Measurements from ENCODE around the gene OSER1. TPM values are rescaled to one million over a fixed set of nuclear protein-coding genes. Genes with fewer than 3 reads are reported as not detected.

Gene OSER1
- total RNA-seq, 4 donors from 2014 or later = 16.1 to 62.2 (median 25.0) TPM

DNA sequence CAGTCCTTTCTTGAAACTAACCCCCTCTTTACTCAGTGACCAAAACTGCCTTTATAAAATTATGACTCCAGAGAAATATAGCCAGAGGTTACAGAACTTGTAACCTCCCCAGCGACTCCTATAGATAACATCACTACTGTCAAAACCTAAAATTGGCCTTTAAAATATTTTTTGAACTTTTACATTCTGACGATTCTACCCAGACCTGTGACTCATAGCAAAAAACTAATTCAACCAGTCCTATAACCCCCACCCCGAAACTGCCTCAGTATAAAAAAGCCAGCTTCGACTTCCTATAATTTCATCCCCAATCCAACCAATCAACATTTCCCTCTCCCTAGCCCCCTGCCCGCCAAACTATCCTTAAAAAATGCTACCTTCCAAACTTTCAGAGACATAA is 37.5 kb downstream of the OSER1 start:
- WGBS, 2 donors = 58 to 62% methylated on average over 5 of the region's 5 CpGs
- Histone ChIP-seq H3K9me3 (no peaks in the 10 kb centered on the region), H3K27ac (peak overlapping the region in 2 of 4 donors; percentile 30 to 34), H3K4me3 (no peak overlapping the region), H3K4me1 (peaks cover 0 to 28% (median 15%) of the 10 kb centered on the region in 3 donors), H3K27me3 (peaks cover 0 to 26% (median 0%) of the 10 kb centered on the region in 4 donors), H3K36me3 (no peaks in the 10 kb centered on the region)
- no peak for DNase-seq
- TF ChIP-seq CTCF (IDR thresholded peaks at IDR 0.05) (no peak), POLR2A (IDR thresholded peaks at IDR 0.05) (no peak)
- intact Hi-C loops (cut with DNase I) = loop anchor here (10.0 kb wide), 1 partner anchor 418 kb away; no protein-coding TSS in a partner anchor

GRCh38 chr20:44172572-44172950 is 38.0 kb downstream of the OSER1 start:
- no peaks in the 10 kb centered on the region for H3K9me3 ChIP-seq
- TF ChIP-seq POLR2A (IDR thresholded peaks at IDR 0.05) = no peak
- TF ChIP-seq CTCF (IDR thresholded peaks at IDR 0.05) = no peak
- no peak for DNase-seq
- no peak overlapping the region for H3K4me3 ChIP-seq
- H3K4me1 ChIP-seq = peaks cover 0 to 25% (median 14%) of the 10 kb centered on the region in 3 donors
- peaks cover 0 to 26% (median 0%) of the 10 kb centered on the region in 4 donors for H3K27me3 ChIP-seq
- WGBS, 2 donors = 71 to 84% methylated on average over 2 of the region's 2 CpGs
- intact Hi-C loops (cut with DNase I) = loop anchor here (10.0 kb wide), 1 partner anchor 418 kb away; no protein-coding TSS in a partner anchor
- H3K36me3 ChIP-seq = no peaks in the 10 kb centered on the region
- peak overlapping the region in 2 of 4 donors; percentile 9 to 30 for H3K27ac ChIP-seq

DNA sequence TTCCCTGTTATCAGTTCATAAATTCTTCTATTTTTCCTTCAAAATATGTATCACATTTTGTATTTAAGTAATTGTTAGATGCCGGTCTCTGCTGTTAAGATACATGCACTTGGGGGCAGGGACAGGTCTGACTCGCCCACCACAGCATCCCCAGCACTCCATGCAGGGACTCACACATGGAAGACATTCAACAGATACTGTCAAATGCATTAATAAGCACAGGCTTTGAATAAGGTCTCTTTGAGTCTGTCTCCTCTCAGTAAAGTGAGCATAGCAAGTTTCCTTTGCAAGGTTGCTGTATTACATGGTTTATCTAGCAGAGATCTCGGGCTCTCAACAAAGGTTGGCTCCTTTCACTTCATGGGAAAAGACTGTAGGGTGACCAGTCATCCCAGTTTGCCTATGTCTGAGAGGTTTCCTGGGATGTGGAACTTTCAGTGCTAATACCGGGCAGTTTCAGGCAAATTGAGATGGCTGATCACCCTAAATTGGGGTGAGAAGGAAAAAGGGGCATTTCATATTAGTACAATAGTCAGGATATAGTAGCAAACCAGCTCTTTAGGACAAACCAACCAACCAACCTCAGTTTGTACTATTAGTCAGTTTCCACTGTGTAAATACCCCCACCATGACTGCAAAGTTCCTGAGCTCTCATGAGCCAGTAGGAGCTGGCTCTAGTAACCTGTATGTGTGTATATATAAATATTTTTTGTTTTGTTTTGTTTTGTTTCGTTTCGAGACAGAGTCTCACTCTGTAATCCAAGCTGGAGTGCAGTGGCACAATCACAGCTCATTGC is 38.6 kb downstream of the OSER1 start:
- peaks cover 0 to 32% (median 0%) of the 10 kb centered on the region in 4 donors for H3K27me3 ChIP-seq
- intact Hi-C loops (cut with DNase I) = loop anchor here (10.0 kb wide), 1 partner anchor 417 kb away; no protein-coding TSS in a partner anchor
- no peaks in the 10 kb centered on the region for H3K9me3 ChIP-seq
- DNase-seq = no peak
- H3K36me3 ChIP-seq = no peaks in the 10 kb centered on the region
- H3K27ac ChIP-seq = peak overlapping the region in 2 of 4 donors; percentile 9 to 58
- H3K4me3 ChIP-seq = no peak overlapping the region
- WGBS, 2 donors = 55 to 58% methylated on average over 6 of the region's 6 CpGs
- no peak for TF ChIP-seq CTCF (IDR thresholded peaks at IDR 0.05)
- TF ChIP-seq POLR2A (IDR thresholded peaks at IDR 0.05) = no peak
- peaks cover 0 to 23% (median 8%) of the 10 kb centered on the region in 3 donors for H3K4me1 ChIP-seq

GRCh38 chr20:44170816-44171410 is 39.7 kb downstream of the OSER1 start:
- Histone ChIP-seq H3K27ac (peak overlapping the region in 2 of 4 donors; percentile 9 to 63), H3K4me3 (no peak overlapping the region)
- intact Hi-C loops (cut with DNase I) = loop anchor here (10.0 kb wide), 1 partner anchor 416 kb away; no protein-coding TSS in a partner anchor

More at GRCh38 chr20:44170816-44171410, 39.7 kb downstream of the OSER1 start:
- Histone ChIP-seq H3K4me1 (peaks cover 0 to 21% (median 2%) of the 10 kb centered on the region in 3 donors), H3K9me3 (no peaks in the 10 kb centered on the region), H3K36me3 (no peaks in the 10 kb centered on the region), H3K27me3 (peaks cover 0 to 41% (median 0%) of the 10 kb centered on the region in 4 donors)
- DNase-seq = no peak
- WGBS, 2 donors = 46 to 58% methylated on average over 6 to 7 of the region's 7 CpGs
- TF ChIP-seq POLR2A (IDR thresholded peaks at IDR 0.05) = no peak
- no peak for TF ChIP-seq CTCF (IDR thresholded peaks at IDR 0.05)
